ENCODE measurements around the gene LMAN1L.

The LMAN1L gene

DNA sequence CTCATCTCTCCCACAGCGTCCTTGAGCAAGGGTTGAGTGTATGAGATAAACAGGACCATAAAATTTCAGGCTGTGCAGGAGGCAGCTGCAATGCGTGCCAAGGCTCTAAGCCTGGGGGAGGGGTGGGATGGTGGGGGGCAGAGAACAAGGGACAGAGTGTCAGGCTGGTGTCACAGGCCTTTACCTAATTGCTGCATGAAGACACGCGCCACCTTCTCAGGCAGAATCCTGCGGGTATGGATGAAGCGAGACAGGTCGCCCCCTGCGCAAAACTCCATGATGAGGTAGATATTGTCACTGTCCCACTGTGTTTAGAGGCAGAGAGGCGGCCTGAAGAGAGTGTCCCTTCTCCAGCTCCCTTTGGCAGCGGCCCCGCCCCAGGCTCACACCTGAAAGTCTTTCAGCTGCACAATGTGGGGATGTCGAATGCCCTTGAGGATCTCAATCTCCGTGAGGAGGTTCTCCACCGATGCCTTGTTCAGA lies 29.3 kb downstream of the LMAN1L start:
- Histone ChIP-seq H3K9me3 (ENCODE audit: control insufficient read depth, insufficient read depth, low read length) (no peaks in the 10 kb centered on the region), H3K9ac (ENCODE audit: low read depth, low read length) (no peak overlapping the region), H3K27ac (ENCODE audit: low read depth, low read length) (peak overlapping the region; percentile 15), H3K4me1 (ENCODE audit: control insufficient read depth, insufficient read depth, low read length) (peaks cover 7% of the 10 kb centered on the region; the same call in 1 of the 2 replicates), H3K4me3 (ENCODE audit: low read depth, low read length) (peak overlapping the region; percentile 81), H3K36me3 (ENCODE audit: control insufficient read depth, insufficient read depth, low read length) (peaks cover 31% of the 10 kb centered on the region), H3K27me3 (ENCODE audit: control insufficient read depth, insufficient read depth, low read length) (no peaks in the 10 kb centered on the region)

GRCh38 chr15:74842581-74843444 lies 30.2 kb downstream of the LMAN1L start, which contains the start of gene ULK3:
ULK3 (minus strand) TSS chr15:74843156; CDS start chr15:74843105, 51 bp downstream.
- H3K27ac ChIP-seq (ENCODE audit: low read depth, low read length), result peak within 1 kb of the TSS; percentile 95
- peaks cover 37% of the 10 kb centered on the region for H3K36me3 ChIP-seq (ENCODE audit: control insufficient read depth, insufficient read depth, low read length)
- peaks cover 7% of the 10 kb centered on the region; the same call in 1 of the 2 replicates for H3K4me1 ChIP-seq (ENCODE audit: control insufficient read depth, insufficient read depth, low read length)

GRCh38 chr15:74843445-74843828 lies 30.8 kb downstream of the LMAN1L start:
- Histone ChIP-seq H3K9ac (ENCODE audit: low read depth, low read length) (peak overlapping the region; percentile 90), H3K4me1 (ENCODE audit: control insufficient read depth, insufficient read depth, low read length) (peaks cover 7% of the 10 kb centered on the region; the same call in 1 of the 2 replicates), H3K27me3 (ENCODE audit: control insufficient read depth, insufficient read depth, low read length) (no peaks in the 10 kb centered on the region), H3K36me3 (ENCODE audit: control insufficient read depth, insufficient read depth, low read length) (peaks cover 40% of the 10 kb centered on the region), H3K27ac (ENCODE audit: low read depth, low read length) (peak overlapping the region; percentile 95), H3K4me3 (ENCODE audit: low read depth, low read length) (peak overlapping the region; percentile 81), H3K9me3 (ENCODE audit: control insufficient read depth, insufficient read depth, low read length) (no peaks in the 10 kb centered on the region)

More at GRCh38 chr15:74842581-74843444, 30.2 kb downstream of the LMAN1L start, which contains the start of gene ULK3:
- no peaks in the 10 kb centered on the region for H3K27me3 ChIP-seq (ENCODE audit: control insufficient read depth, insufficient read depth, low read length)
- peak within 1 kb of the TSS; percentile 90 for H3K9ac ChIP-seq (ENCODE audit: low read depth, low read length)
- peak within 1 kb of the TSS; percentile 81 for H3K4me3 ChIP-seq (ENCODE audit: low read depth, low read length)
- H3K9me3 ChIP-seq (ENCODE audit: control insufficient read depth, insufficient read depth, low read length), result no peaks in the 10 kb centered on the region

- peak overlapping the region; percentile 95 for H3K27ac ChIP-seq (ENCODE audit: low read depth, low read length)
These were observed 31.3 kb downstream of the LMAN1L start for GRCh38 chr15:74843891-74844299.

GRCh38 chr15:74844319-74845207 lies 31.9 kb downstream of the LMAN1L start:
- no peak overlapping the region for H3K4me3 ChIP-seq (ENCODE audit: low read depth, low read length)
- H3K9me3 ChIP-seq (ENCODE audit: control insufficient read depth, insufficient read depth, low read length), result no peaks in the 10 kb centered on the region
- H3K36me3 ChIP-seq (ENCODE audit: control insufficient read depth, insufficient read depth, low read length), result peaks cover 40% of the 10 kb centered on the region
- H3K4me1 ChIP-seq (ENCODE audit: control insufficient read depth, insufficient read depth, low read length), result peaks cover 7% of the 10 kb centered on the region; the same call in 1 of the 2 replicates
- no peaks in the 10 kb centered on the region for H3K27me3 ChIP-seq (ENCODE audit: control insufficient read depth, insufficient read depth, low read length)
- no peak overlapping the region for H3K9ac ChIP-seq (ENCODE audit: low read depth, low read length)
- H3K27ac ChIP-seq (ENCODE audit: low read depth, low read length), result no peak overlapping the region

More at GRCh38 chr15:74843891-74844299, 31.3 kb downstream of the LMAN1L start:
- H3K9me3 ChIP-seq (ENCODE audit: control insufficient read depth, insufficient read depth, low read length), result no peaks in the 10 kb centered on the region
- no peaks in the 10 kb centered on the region for H3K27me3 ChIP-seq (ENCODE audit: control insufficient read depth, insufficient read depth, low read length)
- peaks cover 7% of the 10 kb centered on the region; the same call in 1 of the 2 replicates for H3K4me1 ChIP-seq (ENCODE audit: control insufficient read depth, insufficient read depth, low read length)
- H3K36me3 ChIP-seq (ENCODE audit: control insufficient read depth, insufficient read depth, low read length), result peaks cover 40% of the 10 kb centered on the region
- H3K4me3 ChIP-seq (ENCODE audit: low read depth, low read length), result peak overlapping the region; percentile 81
- peak overlapping the region; percentile 90 for H3K9ac ChIP-seq (ENCODE audit: low read depth, low read length)

- Histone ChIP-seq H3K27me3 (ENCODE audit: control insufficient read depth, insufficient read depth, low read length) (no peaks in the 10 kb centered on the region), H3K9ac (ENCODE audit: low read depth, low read length) (no peak overlapping the region), H3K36me3 (ENCODE audit: control insufficient read depth, insufficient read depth, low read length) (peaks cover 45% of the 10 kb centered on the region), H3K9me3 (ENCODE audit: control insufficient read depth, insufficient read depth, low read length) (no peaks in the 10 kb centered on the region), H3K4me1 (ENCODE audit: control insufficient read depth, insufficient read depth, low read length) (peaks cover 7% of the 10 kb centered on the region; the same call in 1 of the 2 replicates), H3K27ac (ENCODE audit: low read depth, low read length) (no peak overlapping the region), H3K4me3 (ENCODE audit: low read depth, low read length) (no peak overlapping the region)
These were observed 32.6 kb downstream of the LMAN1L start for GRCh38 chr15:74845208-74845568.

DNA sequence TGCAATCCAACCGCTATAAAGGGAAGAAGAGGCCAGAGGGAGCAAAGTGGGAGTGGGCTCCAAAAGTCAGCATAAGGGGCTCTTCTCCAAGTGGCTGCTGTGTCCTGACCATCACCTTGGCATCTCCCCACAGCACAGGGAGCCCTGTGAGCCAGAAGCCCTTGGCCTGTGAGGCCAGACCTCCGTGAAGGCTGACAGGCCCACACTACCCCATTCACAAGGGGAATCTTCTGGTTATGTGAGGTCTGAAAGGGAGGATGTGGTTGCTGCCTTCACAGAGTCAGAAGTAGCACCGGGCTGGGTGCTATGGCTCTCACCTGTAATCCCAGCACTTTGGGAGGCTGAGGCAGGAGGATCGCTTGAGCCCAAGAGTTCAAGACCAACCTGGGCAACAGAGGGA lies 32.9 kb downstream of the LMAN1L start:
- Histone ChIP-seq H3K4me3 (ENCODE audit: low read depth, low read length) (no peak overlapping the region), H3K36me3 (ENCODE audit: control insufficient read depth, insufficient read depth, low read length) (peaks cover 49% of the 10 kb centered on the region), H3K9me3 (ENCODE audit: control insufficient read depth, insufficient read depth, low read length) (no peaks in the 10 kb centered on the region), H3K9ac (ENCODE audit: low read depth, low read length) (no peak overlapping the region), H3K27me3 (ENCODE audit: control insufficient read depth, insufficient read depth, low read length) (no peaks in the 10 kb centered on the region), H3K4me1 (ENCODE audit: control insufficient read depth, insufficient read depth, low read length) (peaks cover 7% of the 10 kb centered on the region; the same call in 1 of the 2 replicates), H3K27ac (ENCODE audit: low read depth, low read length) (no peak overlapping the region)

GRCh38 chr15:74847432-74847831 lies 34.8 kb downstream of the LMAN1L start:
- H3K9me3 ChIP-seq (ENCODE audit: control insufficient read depth, insufficient read depth, low read length), result no peaks in the 10 kb centered on the region
- no peaks in the 10 kb centered on the region for H3K27me3 ChIP-seq (ENCODE audit: control insufficient read depth, insufficient read depth, low read length)
- peaks cover 4% of the 10 kb centered on the region; the same call in 1 of the 2 replicates for H3K4me1 ChIP-seq (ENCODE audit: control insufficient read depth, insufficient read depth, low read length)
- no peak overlapping the region for H3K4me3 ChIP-seq (ENCODE audit: low read depth, low read length)
- H3K36me3 ChIP-seq (ENCODE audit: control insufficient read depth, insufficient read depth, low read length), result peaks cover 59% of the 10 kb centered on the region
- no peak overlapping the region for H3K9ac ChIP-seq (ENCODE audit: low read depth, low read length)
- H3K27ac ChIP-seq (ENCODE audit: low read depth, low read length), result no peak overlapping the region

GRCh38 chr15:74850393-74850792 lies 37.8 kb downstream of the LMAN1L start:
- H3K4me3 ChIP-seq (ENCODE audit: low read depth, low read length), result no peak overlapping the region
- H3K4me1 ChIP-seq (ENCODE audit: control insufficient read depth, insufficient read depth, low read length), result no peaks in the 10 kb centered on the region
- no peaks in the 10 kb centered on the region for H3K9me3 ChIP-seq (ENCODE audit: control insufficient read depth, insufficient read depth, low read length)
- H3K27ac ChIP-seq (ENCODE audit: low read depth, low read length), result no peak overlapping the region
- peaks cover 66% of the 10 kb centered on the region for H3K36me3 ChIP-seq (ENCODE audit: control insufficient read depth, insufficient read depth, low read length)
- H3K9ac ChIP-seq (ENCODE audit: low read depth, low read length), result no peak overlapping the region
- no peaks in the 10 kb centered on the region for H3K27me3 ChIP-seq (ENCODE audit: control insufficient read depth, insufficient read depth, low read length)

GRCh38 chr15:74851960-74852359 lies 39.3 kb downstream of the LMAN1L start:
- H3K36me3 ChIP-seq (ENCODE audit: control insufficient read depth, insufficient read depth, low read length), result peaks cover 63% of the 10 kb centered on the region
- H3K4me1 ChIP-seq (ENCODE audit: control insufficient read depth, insufficient read depth, low read length), result no peaks in the 10 kb centered on the region
- no peak overlapping the region for H3K9ac ChIP-seq (ENCODE audit: low read depth, low read length)
- no peaks in the 10 kb centered on the region for H3K9me3 ChIP-seq (ENCODE audit: control insufficient read depth, insufficient read depth, low read length)
- H3K27me3 ChIP-seq (ENCODE audit: control insufficient read depth, insufficient read depth, low read length), result no peaks in the 10 kb centered on the region
- no peak overlapping the region for H3K27ac ChIP-seq (ENCODE audit: low read depth, low read length)
- H3K4me3 ChIP-seq (ENCODE audit: low read depth, low read length), result no peak overlapping the region
